ENCODE data around the gene SCN10A. TPM values are rescaled to one million over a fixed set of nuclear protein-coding genes. Genes with fewer than 3 reads are reported as not detected.

SCN10A gene
- total and polyA plus RNA-seq, 9 of the 15 experiments (the other 6 are each of a cell fraction or from before 2014, with no cell fraction given): not detected

- no peak for TF ChIP-seq ELF1 (tag; IDR thresholded peaks at IDR 0.05)
- no peak for TF ChIP-seq HBP1 (CRISPR knock-in tag; IDR thresholded peaks at IDR 0.05)
- TF ChIP-seq ZNF224 (CRISPR knock-in tag; IDR thresholded peaks at IDR 0.05): no peak
- no peak for TF ChIP-seq L3MBTL2 (IDR thresholded peaks at IDR 0.05)
- TF ChIP-seq NR2C1 (IDR thresholded peaks at IDR 0.05): no peak
- no peak for TF ChIP-seq NR2C1 (tag; IDR thresholded peaks at IDR 0.05)
- TF ChIP-seq, protein P1, sequence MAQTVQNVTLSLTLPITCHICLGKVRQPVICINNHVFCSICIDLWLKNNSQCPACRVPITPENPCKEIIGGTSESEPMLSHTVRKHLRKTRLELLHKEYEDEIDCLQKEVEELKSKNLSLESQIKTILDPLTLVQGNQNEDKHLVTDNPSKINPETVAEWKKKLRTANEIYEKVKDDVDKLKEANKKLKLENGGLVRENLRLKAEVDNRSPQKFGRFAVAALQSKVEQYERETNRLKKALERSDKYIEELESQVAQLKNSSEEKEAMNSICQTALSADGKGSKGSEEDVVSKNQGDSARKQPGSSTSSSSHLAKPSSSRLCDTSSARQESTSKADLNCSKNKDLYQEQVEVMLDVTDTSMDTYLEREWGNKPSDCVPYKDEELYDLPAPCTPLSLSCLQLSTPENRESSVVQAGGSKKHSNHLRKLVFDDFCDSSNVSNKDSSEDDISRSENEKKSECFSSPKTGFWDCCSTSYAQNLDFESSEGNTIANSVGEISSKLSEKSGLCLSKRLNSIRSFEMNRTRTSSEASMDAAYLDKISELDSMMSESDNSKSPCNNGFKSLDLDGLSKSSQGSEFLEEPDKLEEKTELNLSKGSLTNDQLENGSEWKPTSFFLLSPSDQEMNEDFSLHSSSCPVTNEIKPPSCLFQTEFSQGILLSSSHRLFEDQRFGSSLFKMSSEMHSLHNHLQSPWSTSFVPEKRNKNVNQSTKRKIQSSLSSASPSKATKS (CRISPR knock-in tag; IDR thresholded peaks at IDR 0.05): no peak
- TF ChIP-seq IRF2 (CRISPR knock-in tag; IDR thresholded peaks at IDR 0.05): no peak
- no peak for TF ChIP-seq ZNF668 (CRISPR knock-in tag; IDR thresholded peaks at IDR 0.05)
- TF ChIP-seq ESRRB (CRISPR knock-in tag; IDR thresholded peaks at IDR 0.05; ENCODE audit: borderline replicate concordance): no peak
- no peak for TF ChIP-seq SETDB1 (IDR thresholded peaks at IDR 0.05; ENCODE audit: low read length)
- peak; percentile 86 for TF ChIP-seq CREM (IDR thresholded peaks at IDR 0.05; ENCODE audit: low read depth)
- no peak for TF ChIP-seq KDM4B (IDR thresholded peaks at IDR 0.05; ENCODE audit: borderline replicate concordance in 2 of 2, low read depth in 1 of 2)
- no peak for TF ChIP-seq SNIP1 (IDR thresholded peaks at IDR 0.05; ENCODE audit: low read depth)
- no peak for TF ChIP-seq TFAM (CRISPR knock-in tag; conservative IDR thresholded peaks at IDR 0.05)
- TF ChIP-seq ZNF347 (CRISPR knock-in tag; IDR thresholded peaks at IDR 0.05; ENCODE audit: low read depth): no peak
- no peak for TF ChIP-seq FOXP1 (CRISPR knock-in tag; IDR thresholded peaks at IDR 0.05)
- TF ChIP-seq ATF3 (IDR thresholded peaks at IDR 0.05): peak; percentile 85
- no peak for TF ChIP-seq ATF3 (CRISPR knock-in tag; conservative IDR thresholded peaks at IDR 0.05)
- TF ChIP-seq ZNF253 (CRISPR knock-in tag; conservative IDR thresholded peaks at IDR 0.05): no peak
- TF ChIP-seq CREB1 (IDR thresholded peaks at IDR 0.05): peak; percentile 68
- TF ChIP-seq CREB1 (CRISPR knock-in tag; IDR thresholded peaks at IDR 0.05): no peak
- no peak for TF ChIP-seq CEBPB (tag; IDR thresholded peaks at IDR 0.05)
- TF ChIP-seq, protein P2, sequence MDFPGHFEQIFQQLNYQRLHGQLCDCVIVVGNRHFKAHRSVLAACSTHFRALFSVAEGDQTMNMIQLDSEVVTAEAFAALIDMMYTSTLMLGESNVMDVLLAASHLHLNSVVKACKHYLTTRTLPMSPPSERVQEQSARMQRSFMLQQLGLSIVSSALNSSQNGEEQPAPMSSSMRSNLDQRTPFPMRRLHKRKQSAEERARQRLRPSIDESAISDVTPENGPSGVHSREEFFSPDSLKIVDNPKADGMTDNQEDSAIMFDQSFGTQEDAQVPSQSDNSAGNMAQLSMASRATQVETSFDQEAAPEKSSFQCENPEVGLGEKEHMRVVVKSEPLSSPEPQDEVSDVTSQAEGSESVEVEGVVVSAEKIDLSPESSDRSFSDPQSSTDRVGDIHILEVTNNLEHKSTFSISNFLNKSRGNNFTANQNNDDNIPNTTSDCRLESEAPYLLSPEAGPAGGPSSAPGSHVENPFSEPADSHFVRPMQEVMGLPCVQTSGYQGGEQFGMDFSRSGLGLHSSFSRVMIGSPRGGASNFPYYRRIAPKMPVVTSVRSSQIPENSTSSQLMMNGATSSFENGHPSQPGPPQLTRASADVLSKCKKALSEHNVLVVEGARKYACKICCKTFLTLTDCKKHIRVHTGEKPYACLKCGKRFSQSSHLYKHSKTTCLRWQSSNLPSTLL (IDR thresholded peaks at IDR 0.05): no peak
- TF ChIP-seq DDX20 (tag; IDR thresholded peaks at IDR 0.05; ENCODE audit: low read depth): no peak
- peak; percentile 58; the same call in 1 of the 2 replicates for TF ChIP-seq MAFG (tag; conservative IDR thresholded peaks at IDR 0.05)
- TF ChIP-seq ZC3H11A (IDR thresholded peaks at IDR 0.05; ENCODE audit: low read depth, low read length): no peak
Measured at GRCh38 chr3:38731522-38731921, 84.5 kb downstream of the SCN10A start (continued).
